NCI-H460 (cell line): Measurements from ENCODE around the gene MRS2. TPM values are rescaled to one million over a fixed set of nuclear protein-coding genes. Genes with fewer than 3 reads are reported as not detected.

Source experiments
- DNase-seq: peaks from one replicate; pipeline ENCODE4 v3.0.0-alpha.2; 2016; ENCODE audit warnings: low read depth; ENCODE audit errors: extremely low read depth
- total RNA-seq: library from RNA; depleted of rRNA; stranded (reverse); fragments of >200 nt; shearing (Covaris generic); gene quantifications from 2 replicates; pipeline ENCODE4 v1.2.3, GENCODE V29; 2014

Gene MRS2
- total RNA-seq, 1 experiment from 2014 or later: 17.8 TPM

DNA sequence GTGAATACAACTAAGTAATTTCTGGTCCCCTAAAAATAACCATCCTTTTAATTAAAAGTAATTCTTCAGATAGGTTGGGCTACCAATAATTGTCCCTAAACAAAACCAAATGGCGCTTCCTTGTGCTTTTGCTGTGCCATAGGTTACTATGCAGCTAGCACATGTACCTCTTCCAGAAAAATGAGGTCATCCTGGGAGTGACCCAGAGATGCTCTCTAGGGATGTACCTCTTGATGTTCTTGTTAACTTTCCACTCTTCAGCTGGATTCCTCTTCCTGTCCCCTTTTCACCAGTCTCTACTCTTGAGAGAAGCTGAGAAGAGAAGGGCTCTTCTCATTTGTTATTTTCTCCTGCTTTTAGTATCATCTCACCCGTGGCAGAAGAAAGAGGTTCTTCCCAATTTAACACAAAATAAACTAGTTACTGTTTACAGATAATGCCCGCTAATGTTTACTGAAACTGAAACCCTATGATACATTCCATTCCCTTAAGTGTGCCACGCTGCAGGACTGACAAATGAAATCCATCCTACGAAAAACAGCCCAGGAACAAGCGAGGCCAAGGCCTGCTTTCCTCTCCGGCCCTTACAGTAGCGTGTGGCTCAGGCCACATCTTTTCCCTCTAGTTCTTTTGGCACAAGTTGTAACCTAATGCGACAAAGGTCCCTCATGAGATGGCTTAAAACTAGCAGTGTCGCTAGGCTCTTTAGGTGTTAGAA is 24.2 kb downstream of the MRS2 start:
- no peak for DNase-seq

DNA sequence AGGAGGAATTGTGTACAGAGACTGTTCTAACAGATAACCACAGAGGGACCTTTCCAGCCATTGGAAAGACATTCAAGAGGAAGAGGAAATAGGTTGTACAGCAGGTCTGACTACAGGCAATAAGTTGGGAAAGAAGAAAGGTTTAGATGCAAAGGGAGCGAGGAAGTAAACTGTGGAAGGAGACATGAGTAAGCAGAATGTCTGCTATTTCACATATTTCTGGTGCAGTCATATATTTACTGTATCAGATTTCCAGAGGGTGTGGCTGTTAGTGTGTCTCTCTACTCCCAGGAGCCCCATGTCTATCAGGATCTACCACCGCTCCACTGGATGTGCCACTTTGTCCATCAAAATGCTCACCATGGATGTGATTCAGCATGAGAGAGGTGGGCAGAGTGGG is 25.9 kb downstream of the MRS2 start:
- peak; percentile 61 for DNase-seq

DNA sequence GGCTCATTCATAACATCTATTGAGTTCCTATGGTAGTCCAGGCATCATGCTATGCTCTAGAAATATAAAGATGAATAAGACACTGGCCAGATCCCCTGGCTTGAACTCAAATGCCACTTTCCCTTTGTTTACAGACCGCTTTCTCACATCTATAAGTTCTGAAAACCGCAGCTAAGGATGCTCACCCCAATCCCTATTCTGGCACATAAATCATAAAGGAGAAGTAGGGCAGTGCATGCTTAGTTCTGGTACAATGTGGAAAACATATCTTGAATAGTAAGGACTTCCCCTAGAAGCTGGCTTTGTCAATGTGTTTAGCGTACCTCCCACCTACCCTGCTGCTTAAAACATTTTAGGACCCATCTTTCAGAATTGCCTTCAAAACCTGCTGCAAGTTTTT is 26.4 kb downstream of the MRS2 start:
- no peak for DNase-seq

DNA sequence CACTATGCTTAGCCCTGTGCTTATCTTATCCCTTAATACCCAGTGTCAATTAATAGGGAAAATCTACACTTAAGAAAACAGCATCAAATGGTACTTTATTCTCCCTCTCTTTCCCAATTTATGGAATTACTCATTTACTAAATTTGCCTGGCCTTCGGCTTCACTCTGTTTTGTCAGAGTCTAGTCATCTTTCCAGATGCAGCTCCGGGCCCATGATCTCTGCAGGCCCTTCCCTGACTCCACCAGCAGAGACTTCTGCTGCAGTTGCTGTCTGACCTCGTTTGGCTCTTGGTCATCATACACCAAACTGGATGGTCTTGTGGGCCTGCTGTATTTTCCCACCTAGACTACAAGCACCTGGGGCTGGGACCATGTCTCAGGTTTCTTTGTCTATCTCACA is 27.4 kb downstream of the MRS2 start:
- no peak for DNase-seq

DNA sequence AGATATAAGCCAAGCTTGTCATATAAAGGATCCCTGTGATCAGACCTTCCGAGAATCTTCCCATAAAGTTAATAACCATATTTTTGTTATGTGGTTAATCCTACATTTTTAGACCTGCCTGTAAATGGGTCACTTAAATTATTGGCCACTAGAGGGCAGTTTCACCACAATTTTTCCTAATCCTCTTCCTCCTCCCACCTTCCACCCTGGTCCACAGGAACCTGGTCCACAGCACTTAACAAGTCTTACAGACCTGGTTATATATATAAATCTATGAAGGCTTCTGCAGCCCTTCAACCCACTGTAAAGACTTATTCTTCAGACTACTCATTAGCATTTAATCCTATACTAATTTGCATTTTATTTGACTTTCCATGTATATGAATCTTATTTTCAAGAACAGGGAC is 28.3 kb downstream of the MRS2 start:
- peak; percentile 38 for DNase-seq

DNA sequence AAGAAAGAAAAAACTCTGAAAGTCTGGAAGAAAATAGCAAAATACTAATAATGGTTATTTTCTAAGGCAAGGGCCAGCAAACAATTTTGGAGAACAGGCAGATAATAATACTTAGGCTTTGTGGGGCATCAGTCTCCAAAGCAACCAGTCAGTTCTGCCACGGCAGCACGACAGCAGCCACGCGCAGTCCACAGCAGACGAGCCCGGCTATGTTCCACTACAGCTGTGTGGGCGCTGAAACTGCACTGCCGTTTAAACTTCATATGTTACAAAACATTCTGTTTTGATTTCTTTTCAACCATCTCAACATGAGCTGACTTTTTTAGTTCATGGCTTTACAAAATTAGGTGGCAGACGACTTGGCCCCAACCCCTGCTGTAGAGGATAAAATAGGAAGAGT is 29.9 kb downstream of the MRS2 start:
- DNase-seq: no peak

DNA sequence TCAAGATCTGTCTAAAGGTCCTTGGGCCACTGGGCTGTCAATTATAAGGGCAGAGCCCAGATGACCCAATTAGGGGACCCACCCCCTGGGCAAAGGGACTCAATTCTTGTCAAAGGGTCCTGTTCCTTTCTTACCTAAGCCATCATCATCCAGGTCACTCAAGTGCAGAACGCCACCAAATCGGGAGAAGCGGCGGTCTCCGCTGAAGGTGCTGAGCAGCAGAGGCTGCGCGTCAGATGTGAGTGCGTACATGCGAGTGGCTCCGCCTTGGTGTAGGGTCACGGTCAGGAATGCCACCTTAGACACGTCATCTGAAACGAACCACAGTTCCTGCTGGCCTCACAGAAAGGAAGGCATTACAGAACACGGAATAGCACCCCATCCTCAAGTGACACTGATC is 34.2 kb downstream of the MRS2 start:
- no peak for DNase-seq

DNA sequence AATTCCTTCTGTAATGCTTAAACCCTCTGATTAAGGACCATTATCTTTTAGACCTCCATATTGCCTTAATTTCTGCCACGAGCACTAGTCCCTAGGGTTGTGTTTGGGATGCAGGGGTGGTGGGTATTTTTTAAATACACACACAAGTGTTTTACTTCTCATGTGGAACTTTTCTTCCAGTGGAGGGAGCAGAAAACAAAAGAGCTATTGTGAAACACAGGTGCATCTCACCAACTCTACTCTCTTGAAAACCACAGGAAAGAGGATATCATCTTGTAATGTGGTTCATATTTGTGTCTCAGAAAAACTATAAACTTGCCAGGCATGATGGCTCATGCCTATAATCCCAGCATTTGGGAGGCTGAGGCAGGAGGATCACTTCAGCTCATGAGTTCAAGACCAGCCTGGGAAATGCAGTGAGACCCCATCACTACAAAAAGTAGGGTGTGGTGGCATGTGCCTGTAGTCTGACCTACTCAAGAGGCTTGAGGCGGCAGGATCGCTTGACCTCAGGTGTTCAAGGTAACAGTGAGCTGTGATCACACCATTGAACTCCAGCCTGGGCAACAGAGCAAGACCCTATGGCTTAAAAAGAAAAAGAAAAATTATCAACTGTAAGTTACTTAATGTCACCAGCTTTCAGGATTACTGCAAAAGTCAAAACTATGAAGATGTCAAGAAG is 37.3 kb downstream of the MRS2 start:
- DNase-seq: no peak

DNA sequence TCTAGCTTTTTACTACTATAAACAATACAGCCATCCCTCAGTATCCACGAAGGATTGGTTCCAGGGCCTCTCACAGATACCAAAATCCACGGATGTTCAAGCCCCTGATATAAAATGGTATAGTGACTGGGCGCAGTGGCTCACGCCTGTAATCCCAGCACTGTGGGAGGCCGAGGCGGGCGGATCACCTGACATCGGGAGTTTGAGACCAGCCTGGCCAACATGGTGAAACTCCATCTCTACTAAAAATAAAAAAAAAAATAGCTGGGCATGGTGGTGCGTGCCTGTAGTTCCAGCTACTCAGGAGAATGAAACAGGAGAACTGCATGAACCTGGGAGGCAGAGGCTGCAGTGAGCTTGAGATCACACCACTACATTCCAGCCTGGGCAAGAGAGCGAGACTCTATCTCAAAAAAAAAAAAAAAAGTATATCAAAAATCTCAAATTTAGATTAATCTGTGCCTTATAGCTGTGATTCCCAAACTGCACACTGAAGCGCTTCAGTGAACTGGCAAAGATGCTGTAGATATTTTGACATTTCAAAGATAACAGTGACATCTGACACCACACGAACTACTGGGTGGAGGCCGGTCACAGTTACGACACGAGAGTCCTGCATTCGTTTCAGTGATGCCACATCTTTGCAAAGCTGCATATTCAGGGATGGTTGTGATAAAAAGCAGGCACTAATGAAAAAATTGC is 38.3 kb downstream of the MRS2 start:
- peak; percentile 30 for DNase-seq

DNA sequence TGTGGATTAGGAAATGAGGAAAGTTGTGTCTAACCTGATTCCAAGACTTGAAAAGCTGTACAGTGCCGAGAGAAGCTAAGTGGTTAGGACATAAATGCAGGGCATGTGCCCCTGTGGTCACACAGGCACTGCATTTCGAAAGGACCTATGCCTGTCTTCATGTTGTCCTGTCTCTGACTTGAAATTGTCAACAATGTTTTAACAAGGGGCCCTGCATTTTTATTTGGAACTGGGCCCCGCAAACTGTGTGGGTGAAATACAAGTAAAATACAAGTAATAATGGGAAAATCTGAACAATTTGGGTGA is 38.8 kb downstream of the MRS2 start:
- no peak for DNase-seq

DNA sequence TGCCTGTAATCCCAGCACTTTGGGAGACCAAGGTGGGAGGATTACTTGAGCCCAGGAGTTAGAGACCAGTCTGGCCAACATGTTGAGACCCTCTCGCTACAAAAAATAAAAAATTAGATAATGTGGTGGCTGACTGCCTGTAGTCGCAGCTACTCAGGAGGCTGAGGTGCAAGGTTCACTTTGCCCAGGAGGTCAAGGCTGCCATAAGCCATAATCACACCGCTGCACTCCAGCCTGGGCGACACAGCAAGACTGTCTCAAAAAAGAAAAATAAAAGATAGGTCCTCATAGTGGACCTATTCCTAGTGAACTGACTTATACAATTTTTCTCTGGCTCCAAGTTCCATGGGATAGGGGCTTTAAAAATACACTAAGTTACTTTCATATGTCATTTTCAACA is 41.9 kb downstream of the MRS2 start:
- DNase-seq: no peak

DNA sequence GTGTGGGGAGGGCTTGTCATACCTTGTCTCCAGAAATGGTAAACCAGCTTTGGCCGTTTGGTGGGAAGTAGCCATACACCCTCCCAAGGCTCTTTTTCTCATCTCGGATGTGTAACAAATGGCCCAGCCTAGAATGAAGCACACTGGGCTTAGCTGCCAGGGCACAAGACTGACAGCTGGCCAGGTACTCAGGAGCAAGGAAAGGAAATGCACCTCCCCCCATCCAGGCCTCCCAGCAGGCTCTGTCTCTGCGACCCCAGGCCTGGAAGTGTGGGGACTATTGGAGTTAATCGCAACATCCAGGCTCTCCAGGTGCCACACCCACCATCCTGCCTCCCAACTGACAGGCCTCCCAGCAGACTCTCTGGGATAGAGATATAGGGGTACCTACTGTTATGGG is 43.0 kb downstream of the MRS2 start:
- DNase-seq: no peak

DNA sequence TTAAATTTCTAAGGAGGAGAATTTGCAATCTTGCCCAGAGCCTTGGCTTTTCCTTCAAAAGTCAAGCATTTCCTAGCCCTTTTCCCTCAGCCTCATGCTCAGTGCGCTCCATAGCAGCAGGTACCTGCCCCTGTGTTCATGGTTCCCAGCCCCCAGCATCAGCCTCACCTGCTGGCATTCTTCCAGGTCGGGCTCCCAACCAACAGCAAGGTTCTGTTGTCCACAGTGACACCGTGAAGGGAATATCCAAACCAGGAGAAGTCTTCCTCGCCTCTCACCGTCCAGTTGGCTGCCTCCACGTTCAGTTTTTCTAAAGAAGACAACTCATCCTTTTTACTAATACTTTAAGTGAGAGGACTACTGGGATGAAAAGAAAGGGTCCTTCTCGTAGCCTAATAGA is 43.9 kb downstream of the MRS2 start:
- no peak for DNase-seq

DNA sequence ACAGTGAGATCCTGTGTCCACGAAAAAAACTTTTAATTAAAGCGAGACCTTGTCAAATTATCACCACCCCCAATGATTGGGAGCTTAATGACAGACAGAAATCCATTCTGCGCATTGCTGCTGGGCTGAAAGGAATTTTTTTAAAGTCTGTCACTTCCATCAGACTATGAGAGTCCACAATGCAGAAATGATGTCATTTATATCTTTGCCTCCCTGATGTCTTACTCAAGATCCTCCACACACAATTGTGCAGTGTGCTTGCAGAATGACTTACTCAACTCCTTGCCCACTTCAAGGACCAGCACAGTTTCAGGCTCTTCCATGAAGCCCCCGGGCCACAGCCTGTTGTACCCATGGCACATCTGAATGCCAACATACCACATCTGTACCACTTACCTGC is 45.7 kb downstream of the MRS2 start:
- DNase-seq: no peak

DNA sequence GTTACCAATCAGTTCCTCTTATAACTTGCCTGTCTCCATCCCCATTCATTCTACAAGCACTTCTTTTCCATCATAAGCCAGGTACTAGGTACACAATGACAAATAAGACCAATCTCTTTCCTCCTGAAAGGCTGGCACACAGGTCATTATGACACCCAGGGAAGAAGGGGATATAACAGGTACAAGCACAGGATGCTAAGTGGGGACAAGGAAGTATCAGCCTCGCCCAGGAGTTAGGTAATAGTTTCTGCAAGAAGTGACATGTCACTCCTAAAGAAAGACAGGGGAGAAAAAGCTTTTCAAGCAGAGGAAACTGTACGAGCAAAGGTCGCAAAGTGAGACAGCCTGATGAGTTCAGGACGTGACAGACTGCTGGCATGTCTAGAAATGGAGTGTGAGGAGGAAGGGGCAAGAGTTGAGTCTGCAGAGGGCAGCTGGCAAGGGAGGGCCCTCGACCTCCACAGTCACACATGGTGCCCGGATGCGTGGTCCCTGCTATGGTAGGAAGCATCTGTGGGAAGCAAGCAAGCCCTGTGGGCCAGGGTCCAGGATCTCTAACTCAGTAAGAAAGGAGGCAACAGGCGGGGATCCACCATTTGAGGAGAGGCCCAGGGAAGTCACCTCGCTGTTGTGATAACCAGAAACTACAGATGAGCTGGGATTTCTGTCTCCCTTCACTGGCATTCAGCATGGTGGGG is 46.2 kb downstream of the MRS2 start:
- DNase-seq: no peak

DNA sequence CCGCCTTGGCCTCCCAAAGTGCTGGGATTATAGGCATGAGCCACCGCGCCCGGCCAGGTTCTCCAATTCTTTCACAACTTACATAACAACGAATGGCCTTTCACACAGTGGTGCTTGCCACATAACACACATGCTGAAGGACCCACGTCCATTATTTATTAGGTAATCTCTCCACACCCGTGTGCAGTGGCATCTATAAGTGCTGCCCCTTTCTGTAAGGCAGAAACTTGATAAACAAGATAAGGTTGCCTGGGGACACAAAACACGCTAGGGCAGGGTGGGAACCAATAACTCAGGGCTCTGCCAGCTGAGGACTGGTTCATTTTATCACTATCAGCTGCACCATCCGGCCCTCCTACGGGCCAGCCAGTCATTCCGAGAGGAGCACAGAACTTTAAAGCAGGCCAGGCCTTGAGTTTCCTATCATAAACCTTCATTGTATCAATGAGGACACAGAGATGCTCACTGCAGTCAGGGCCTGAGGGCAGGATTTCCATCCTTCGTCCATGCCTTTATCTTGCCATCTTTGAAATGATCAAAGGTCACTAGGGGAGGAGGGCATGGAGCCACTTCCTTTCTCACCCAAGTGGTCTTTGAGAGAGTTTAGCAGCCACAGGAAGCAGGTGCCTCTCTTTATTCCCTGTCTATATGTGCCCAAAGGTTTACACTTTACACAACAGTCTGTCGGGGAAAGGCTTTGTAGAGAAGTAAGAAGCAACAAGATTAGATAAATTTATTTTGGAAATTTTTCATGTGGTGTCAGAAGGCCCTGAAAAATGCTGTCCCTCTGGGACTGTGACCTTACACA is 49.0 kb downstream of the MRS2 start:
- DNase-seq: no peak

DNA sequence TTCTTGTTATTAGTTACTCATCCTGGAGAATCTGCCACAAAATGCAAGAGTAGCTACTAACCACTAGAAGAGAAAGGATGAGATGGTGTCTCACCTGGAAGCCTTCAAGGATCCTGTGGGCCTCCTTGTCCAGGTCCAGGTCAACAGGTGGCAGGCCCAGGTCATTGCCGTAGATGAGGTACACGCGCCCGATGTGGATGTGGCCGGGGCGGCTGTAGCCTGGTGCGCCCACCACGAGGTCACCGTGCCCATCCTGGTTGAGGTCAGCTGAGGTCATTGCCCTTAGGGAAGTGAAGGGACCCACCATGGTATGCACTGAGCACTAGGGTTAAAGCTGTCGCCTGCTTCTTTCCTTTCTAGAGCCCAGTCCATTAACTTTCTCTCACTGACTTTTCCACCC is 51.2 kb downstream of the MRS2 start:
- no peak for DNase-seq

DNA sequence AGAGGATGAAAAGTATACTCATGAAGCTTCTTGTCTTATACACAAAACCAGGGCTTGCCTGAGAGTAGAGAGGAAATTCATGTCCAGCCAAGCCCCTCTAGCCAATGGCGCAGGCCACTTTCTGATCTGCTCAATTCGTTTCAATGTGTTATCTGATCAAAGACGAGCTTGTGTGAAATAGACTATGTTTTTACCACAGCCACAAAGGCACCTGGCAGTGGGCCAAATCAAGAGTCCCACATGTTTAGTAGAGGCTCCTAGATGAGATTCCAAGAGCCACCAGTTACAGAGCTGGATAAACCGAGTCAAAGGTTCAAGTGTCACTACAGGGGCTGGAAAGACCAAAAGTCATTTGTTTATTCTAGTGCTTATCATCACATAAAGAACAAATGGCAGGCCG is 51.7 kb downstream of the MRS2 start:
- DNase-seq: no peak

DNA sequence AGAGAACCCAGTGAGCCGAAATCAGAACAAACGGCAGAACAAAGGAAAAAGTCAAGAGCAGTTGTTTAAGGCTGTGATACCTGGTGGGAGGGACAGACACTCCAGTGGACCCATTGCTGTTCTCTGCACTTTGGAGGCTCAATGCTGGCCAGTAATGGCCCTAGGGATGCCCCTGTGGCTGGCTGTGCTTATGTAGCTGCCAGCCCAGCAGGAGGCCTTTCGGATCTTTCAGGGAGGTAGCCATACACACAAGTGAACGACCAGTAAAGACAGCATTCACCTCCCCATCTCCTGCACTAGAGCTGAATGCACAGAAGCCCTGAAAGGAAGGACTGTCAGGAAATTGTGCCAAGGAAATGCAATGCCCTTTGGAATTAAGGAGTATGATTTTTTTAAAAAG is 52.3 kb downstream of the MRS2 start:
- DNase-seq: no peak

DNA sequence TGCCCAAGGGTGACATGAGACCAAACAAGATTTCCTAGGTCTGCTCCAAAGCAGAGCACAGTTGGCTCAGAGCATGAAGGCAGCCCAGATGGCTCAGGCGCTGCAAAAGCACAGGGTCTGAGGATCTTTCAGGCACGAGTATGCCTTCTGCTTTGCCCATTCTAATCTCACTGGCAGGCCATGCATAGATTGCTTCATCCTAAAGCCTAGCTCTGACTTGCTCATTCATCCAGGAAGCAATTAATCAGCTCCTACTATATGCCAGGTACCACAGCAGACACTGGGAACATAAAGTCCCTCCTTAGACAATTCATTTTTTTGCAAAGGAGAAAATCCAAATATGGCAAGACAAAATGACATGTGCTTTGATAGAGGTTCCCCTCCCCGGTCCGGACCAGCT is 55.4 kb downstream of the MRS2 start:
- no peak for DNase-seq

DNA sequence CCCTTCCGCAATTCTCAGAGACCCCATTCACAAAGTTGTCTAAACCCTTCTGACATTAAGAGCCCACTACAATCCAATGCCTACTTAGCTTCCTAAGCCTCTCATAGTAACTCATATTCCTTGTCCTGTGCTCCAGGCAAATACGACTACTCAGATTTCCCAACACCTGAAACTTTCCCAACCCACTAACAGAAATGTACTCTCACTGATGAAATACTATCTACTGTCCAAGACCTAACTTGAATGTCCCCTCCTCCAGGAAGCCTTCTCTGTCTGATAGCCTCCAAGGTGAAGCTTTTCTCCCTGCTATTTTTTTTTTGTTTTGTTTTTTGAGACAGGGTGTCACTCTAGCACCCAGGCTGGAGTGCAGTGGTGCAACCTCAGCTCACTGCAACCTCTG is 56.2 kb downstream of the MRS2 start:
- DNase-seq: no peak
